ENCODE results near the gene LRRC7.

LRRC7 gene

DNA sequence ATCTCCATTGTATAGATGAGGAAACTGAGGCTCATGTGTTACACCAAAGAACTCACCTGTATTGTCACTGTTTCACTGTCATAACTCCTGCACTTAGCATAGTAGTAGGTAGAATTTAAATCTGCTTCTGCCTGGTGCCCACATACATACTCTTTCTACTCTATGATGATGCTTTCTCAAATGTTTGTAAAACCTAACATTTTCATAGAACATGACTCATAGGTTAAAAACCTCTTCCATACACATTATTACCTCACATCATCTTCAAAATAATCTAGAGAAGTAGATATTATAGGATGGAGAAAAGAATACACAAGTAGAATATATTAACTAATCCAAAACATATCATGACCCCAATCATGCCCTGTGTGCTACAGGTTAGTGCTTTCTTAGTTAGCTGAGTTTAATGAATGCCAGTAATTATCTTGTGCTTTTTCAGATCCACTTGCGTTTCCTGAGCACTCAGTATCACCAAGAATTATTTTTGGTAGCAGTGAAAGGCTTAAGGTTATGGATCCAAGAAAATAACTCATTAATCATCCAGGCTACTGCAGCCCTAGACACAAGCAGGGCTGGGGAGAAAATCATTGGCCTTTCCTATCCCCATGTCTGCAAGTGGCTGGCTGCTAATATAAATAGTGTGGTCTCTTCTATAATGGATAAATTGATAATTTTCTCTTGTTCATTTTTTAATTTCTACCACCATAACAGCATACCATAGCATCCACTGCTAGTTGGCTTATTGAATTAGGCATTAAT, 480.8 kb downstream of the LRRC7 start:
- DNase-seq, result no peak

DNA sequence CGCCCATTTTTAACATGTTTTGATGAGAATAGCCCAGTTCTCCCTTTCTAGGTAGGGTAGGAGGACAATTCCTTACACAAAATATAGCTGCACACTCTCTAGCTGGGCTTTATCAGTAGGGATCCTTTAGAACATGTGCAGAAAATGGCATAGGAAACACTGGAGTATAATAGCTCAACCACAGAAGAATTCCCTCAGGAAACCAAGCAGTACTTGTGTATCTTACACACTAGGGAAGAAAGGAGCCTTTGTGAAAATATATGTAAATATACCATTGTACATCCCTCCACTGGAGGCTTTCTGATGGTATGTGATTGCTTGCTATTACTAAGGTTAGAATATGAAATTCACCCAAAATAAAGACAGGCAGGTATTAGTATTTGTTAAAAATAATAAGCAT, 484.2 kb downstream of the LRRC7 start:
- DNase-seq, result no peak

DNA sequence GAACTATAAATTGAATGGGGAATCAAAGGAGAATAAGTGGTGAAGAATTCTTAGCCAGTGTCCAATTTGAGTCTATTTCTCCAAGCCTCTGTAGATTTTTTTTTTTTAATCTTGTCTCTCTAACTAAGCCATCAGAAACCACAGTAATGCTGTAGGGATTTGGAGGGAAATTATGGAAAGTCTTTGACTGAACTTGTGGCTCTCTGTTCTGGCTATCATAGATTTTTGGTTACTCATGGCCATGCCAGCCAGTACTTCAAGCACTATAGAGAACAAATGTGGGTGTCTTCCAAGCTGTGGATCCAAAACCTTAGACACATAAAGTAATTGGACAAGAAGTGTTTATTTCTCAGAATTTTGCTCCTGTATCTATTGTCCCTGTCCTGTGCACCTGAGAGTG, 489.8 kb downstream of the LRRC7 start:
- DNase-seq, result no peak

DNA sequence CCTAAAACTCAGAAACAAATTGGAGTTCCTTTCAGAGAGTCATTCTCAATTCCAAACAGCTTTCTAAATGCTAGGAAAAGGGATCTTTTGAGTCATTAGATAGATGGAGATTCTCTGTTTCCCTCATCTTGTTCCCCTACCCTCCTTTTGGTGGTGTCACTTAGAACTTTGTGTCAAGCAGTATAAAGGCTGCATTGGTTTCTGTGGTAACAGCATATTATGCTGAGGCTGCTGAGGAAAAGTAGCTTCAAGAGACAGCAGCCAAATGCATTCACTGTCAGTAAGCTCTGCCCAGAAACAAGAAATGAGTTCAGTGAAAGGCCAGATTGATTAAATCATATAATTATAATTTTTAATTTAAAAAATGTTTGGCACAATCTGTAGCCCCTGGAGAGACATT, 493.5 kb downstream of the LRRC7 start:
- no peak for DNase-seq

- no peak for DNase-seq
Measured at GRCh38 chr1:70063861-70064260, 496.1 kb downstream of the LRRC7 start.

DNA sequence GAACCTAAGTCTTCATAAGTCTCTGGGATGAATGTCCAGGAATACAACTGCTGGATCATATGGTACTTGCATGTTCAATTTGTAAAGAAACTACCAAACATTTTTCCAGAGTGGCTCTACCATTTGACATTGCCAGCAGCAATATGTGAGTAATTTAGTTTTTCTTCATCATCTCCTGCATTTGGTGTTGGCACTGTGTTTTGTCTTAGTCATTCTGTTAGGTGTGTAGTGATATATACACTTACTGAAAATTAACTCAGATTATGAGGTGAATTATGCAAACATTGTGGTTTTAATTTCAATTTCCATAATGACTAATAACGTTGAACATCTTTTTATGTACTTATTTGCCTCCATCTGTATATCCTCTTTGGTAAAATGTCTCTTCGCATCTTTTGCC, 499.0 kb downstream of the LRRC7 start:
- no peak for DNase-seq

DNA sequence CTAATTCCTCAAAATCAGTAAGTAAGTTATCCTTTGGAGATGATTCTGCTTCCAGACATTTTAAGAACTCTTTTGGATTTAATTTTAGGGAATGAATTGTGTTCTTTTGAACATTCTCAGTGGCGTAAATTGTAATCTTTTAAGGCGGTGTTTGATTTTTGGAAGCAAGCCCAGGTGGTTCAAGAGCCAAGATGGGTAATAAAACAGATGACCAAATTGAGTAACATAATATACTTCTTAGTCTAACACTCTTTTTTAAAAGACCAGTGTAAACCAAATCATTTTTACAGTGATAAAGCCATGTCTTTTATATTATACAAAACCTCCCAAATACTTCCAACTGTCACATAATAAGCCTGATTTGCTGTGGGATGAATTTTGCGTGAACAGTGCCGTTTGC, 503.9 kb downstream of the LRRC7 start:
- no peak for DNase-seq

- no peak for DNase-seq
Measured at GRCh38 chr1:70072231-70072751, 504.6 kb downstream of the LRRC7 start.

GRCh38 chr1:70075761-70076160, 508.0 kb downstream of the LRRC7 start:
- no peak for DNase-seq

DNA sequence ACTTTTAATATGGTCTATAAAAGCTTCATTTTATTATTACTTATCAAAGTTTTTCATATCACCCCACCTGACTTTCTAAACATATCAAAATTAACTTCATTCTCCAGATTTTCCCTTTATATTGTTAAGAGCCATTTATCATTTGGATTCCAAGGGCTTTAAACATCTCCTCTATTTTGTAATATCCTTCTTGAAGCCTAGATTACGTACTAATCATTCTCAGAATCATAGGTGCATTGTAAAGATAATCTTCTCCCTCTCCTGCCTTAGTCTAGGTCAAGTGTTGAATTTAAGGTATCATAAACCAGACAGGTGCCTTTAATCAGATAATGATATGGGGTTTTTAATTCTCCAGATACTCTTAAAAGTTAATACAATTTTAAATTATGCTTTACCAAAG, 509.3 kb downstream of the LRRC7 start:
- no peak for DNase-seq

DNA sequence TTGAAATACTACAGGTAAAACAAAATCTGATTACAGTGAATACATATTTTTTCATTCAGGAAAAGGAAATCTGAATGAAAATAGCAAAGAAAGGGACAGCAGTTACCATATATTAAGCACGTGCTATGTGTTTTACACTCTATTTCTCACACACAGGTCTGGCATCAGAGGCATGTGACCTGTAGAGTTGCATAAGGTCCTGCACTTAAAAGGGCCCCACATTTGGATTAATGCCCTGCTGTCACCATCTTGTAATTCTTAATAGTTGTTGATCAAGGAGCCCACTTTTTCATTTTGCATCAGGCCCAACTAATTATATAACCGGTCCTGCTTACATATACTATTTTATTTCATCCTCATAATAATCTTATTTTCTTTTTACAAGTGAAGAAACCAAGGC, 511.8 kb downstream of the LRRC7 start:
- DNase-seq, result no peak

DNA sequence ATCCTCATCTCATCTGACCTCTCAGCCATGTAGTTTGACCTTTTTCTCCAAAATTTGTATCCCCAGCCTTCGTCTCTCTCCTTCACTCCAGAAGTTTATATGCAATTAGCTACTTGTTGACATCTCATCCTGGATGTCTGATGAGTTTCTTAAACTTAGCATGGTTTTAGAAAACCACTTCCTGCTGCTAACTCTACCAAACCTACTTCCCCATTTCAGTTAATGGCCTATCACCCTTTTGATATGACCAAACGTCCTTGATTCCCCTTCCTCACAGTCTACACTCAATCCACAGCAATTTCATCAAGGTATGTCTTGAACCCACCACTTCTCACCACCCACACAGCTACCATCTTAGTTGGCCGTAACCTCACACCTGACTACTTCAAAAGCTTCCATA, 515.8 kb downstream of the LRRC7 start:
- DNase-seq, result peak in 1 of 5 experiments; percentile 43

DNA sequence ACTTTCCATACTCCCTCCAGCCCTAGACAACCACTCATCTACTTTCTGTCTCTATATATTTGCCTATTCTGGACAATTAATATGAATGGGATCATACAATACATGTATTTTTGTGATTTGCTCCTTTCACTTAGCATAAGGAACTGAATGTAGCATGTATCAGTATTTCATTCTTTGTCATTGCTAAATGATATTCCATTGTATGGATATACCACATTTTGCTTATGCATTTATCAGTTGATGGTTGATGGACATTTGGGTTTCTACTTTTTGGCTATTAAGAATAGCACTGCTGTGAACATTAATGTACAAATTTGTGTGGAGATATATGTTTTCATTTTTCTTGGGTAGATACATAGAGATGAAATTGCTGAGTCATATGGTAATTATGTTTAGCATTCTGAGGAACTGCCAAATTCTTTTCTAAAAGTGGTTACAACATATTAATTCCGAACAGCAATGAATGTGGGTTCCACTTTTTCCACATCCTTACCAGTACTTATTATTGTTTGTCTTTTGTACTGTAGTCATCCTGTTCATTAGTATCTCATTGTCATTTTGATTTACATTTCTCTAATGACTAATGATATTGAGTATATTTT, 516.7 kb downstream of the LRRC7 start:
- no peak for DNase-seq

DNA sequence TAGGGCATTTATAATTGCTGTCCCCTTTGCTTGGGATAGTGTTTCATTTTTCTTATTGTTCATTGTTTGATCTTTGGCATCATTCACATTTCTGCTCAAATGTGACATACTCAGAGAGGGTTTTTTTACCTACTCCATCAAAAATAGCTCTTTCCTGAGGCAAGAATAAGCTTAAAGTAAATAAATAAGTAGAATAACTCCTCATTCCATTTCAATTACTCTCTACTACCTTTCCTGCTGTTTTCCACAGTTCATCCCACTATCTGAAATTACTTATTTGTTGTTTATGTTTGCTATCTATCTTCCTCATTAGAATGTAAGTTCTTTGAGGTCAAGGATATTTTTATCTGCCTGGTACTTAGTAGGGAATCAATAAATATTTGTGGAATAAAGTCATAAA, 517.8 kb downstream of the LRRC7 start:
- no peak for DNase-seq

GRCh38 chr1:70086897-70087296, 519.2 kb downstream of the LRRC7 start:
- DNase-seq, result no peak

DNA sequence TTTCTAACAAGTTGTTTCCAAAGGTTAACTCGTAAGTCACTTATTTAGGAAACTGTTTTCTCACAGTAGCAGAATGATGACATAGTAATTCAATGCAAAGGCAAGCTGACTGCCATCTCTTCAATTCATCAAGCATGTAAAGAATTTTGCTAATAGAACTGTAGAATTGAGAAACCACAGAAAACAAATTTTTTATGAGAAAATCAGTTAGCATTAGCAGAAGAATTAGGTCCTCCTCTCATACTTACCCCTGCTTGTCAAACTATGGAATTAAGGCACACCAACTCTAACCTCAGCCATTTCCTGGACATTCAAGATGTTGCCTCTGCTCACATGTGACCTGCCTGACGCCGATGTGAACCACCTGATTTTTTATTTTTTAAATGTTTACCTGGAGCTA, 522.4 kb downstream of the LRRC7 start:
- DNase-seq, result no peak

- DNase-seq, result no peak
Measured at GRCh38 chr1:70090875-70091274, 523.2 kb downstream of the LRRC7 start.

DNA sequence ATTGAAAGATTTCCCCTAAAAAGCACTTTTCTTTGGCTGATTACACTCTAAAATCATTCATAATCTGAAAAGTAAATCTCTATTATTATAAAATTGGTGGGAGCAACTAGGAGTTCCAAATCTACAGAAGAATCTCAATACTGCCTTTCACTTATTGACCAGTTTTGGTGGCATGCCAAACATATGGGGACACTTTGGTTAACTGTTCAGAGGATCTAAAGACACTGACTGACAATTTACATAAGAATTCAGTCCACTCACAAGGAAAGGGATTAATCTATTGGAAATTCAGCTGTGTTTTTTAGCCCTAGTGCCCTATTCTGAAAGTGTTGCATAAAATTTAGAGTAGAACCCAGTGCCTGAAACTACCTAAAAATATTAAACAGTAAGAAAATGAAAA, 524.1 kb downstream of the LRRC7 start:
- DNase-seq, result no peak

GRCh38 chr1:70092526-70092925, 524.8 kb downstream of the LRRC7 start:
- DNase-seq, result no peak

DNA sequence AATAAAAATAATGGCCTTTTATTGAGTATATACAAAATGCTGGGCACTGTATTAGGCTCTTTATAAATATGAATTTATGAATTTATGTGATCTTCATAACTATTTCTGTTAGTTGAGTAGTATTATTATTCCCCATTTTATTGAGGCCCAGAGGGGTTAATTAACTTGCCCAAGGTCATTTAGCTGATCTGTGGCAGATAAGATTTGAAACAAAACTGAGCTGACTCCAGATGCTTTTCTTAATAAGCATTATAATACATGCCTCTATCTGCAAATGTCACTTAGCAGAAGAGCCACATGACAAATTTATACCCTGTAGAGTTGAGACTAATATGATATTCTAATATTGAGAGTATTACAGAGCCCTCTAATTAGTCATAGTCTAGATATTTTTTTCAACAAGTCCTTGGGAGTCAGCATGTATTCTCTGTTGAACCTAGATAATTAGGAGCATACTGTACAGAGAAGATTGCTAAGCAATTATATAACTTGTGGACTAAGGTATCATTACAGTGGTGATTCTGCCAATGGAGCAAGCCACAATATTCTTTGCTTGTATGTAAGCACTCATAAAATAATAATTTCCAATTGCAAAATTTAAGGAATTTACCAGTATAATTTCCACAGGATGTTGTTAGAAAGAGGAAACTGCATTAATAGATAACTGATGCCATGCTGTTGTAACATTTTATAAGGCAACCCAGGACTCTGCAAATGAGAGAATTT, 525.7 kb downstream of the LRRC7 start:
- no peak for DNase-seq

- DNase-seq, result no peak
Measured at GRCh38 chr1:70101231-70101630, 533.5 kb downstream of the LRRC7 start.

- DNase-seq, result no peak
Measured at GRCh38 chr1:70101774-70102173, 534.1 kb downstream of the LRRC7 start.

DNA sequence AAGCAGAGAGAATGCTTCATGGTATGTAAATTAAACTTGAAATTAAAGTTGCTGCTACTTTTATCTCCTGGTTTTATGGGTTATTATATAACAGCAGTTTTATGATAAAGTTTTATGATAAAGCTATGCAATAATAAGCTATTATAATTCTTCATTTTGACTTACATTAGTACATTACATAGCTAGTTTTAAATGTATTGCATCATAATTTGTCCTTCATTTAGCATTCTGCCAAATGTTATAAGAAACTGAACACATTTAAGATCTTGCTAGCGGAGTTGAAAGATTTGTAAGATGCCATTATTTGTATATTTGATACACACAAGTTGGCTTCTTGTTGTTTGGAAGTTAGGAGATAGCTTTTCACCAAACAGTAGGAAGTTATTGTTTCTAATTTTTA, 536.0 kb downstream of the LRRC7 start:
- no peak for DNase-seq

GRCh38 chr1:70109241-70109640, 541.5 kb downstream of the LRRC7 start:
- no peak for DNase-seq
